GM12878 (cell line): ENCODE measurements around the gene THBS3. TPM values are rescaled to one million over a fixed set of nuclear protein-coding genes. Genes with fewer than 3 reads are reported as not detected.

ENCODE experiments used
- ATAC-seq: fragments of 200-7000 bp; cut with Tn5 transposase; 3 replicates; pipeline ENCODE4 v1.9.1; 2020; ENCODE audit warnings: mild to moderate bottlenecking, moderate library complexity
- BruUV-seq: library from RNA; stranded (reverse); fragments of 400-500 nt; replicated peaks from 2 replicates; lab custom pipeline; 2021; lab: Mats Ljungman, UMichigan
- CTCF ChIA-PET: fragments of 300-600 bp; sonication (Branson Sonifier 250); formaldehyde crosslinking; extraction: SDS; loops from one replicate; lab custom pipeline; 2021; ENCODE audit warnings: inconsistent platforms; lab: Yijun Ruan, JAX
- POLR2A ChIA-PET: fragments of 350-600 bp; formaldehyde crosslinking; extraction: SDS; loops from one replicate; lab custom pipeline; 2021; ENCODE audit warnings: inconsistent platforms; lab: Charles Lee
- RAD21 ChIA-PET: fragments of 300-600 bp; sonication (Branson Sonifier 250); formaldehyde crosslinking; loops from one replicate; lab custom pipeline; 2023; ENCODE audit warnings: antibody characterized with exemption; ENCODE audit not compliant: unreplicated experiment; lab: Charles Lee
- SMC1A ChIA-PET: fragments of 300-600 bp; sonication (Branson Sonifier 250); formaldehyde crosslinking; loops from one replicate; lab custom pipeline; 2023; ENCODE audit not compliant: unreplicated experiment, uncharacterized antibody; lab: Charles Lee
- DNase-seq: peaks from one replicate; pipeline ENCODE4 v3.0.0-alpha.2; 2011; ENCODE audit warnings: low read depth, low spot score
- FAIRE-seq: peaks from 3 replicates; lab custom pipeline; 2011; peaks lifted over from hg19 to GRCh38; lab: Jason Lieb, UNC
- H2AFZ ChIP-seq: 2 replicates; pipeline ENCODE4 v1.6.0; 2011; ENCODE audit warnings: low read depth, low read length, control low read depth; ENCODE audit not compliant: control insufficient read depth
- H3K27ac ChIP-seq: 2 replicates; pipeline ENCODE4 v1.5.1; 2011; ENCODE audit warnings: control low read depth; ENCODE audit not compliant: control insufficient read depth, insufficient read depth
- H3K27me3 ChIP-seq, 2 experiments: replicated peaks in 1 of 2; 2 replicates each; pipeline versions ENCODE4 v1.6.0 to v1.6.1; 2011; ENCODE audit warnings: low read length in 1 of 2; ENCODE audit not compliant: control insufficient read depth in 2 of 2, insufficient read depth in 2 of 2
- H3K36me3 ChIP-seq, 2 experiments: 2 replicates each; pipeline ENCODE4 v1.5.1; 2011; ENCODE audit warnings: low read length in 1 of 2; ENCODE audit not compliant: control insufficient read depth in 2 of 2, insufficient read depth in 2 of 2
- H3K4me1 ChIP-seq: 2 replicates; pipeline ENCODE4 v1.6.1; 2011; ENCODE audit warnings: mild to moderate bottlenecking, low read length, moderate library complexity, mixed read lengths; ENCODE audit not compliant: control insufficient read depth, insufficient read depth
- H3K4me2 ChIP-seq: 2 replicates; pipeline ENCODE4 v1.6.0; 2011; ENCODE audit warnings: control low read depth; ENCODE audit not compliant: control insufficient read depth, insufficient read depth
- H3K4me3 ChIP-seq: fragments of 200-600 bp; sonication (generic); 2 replicates; pipeline ENCODE4 v1.5.1; 2016
- H3K79me2 ChIP-seq: 2 replicates; pipeline ENCODE4 v1.6.0; 2011; ENCODE audit warnings: low read length; ENCODE audit not compliant: control insufficient read depth, insufficient read depth
- H3K9ac ChIP-seq: 2 replicates; pipeline ENCODE4 v1.8.0; 2011; ENCODE audit warnings: low read length, control low read depth, mixed read lengths; ENCODE audit not compliant: control insufficient read depth, insufficient read depth
- H3K9me3 ChIP-seq: replicated peaks from 3 replicates; pipeline ENCODE4 v1.5.1; 2011; ENCODE audit warnings: mild to moderate bottlenecking, low read length; ENCODE audit not compliant: control insufficient read depth, insufficient read depth
- H4K20me1 ChIP-seq: 2 replicates; pipeline ENCODE4 v1.6.0; 2011; ENCODE audit not compliant: control insufficient read depth, insufficient read depth
- ASH2L ChIP-seq: fragments of 300-600, 200-600 bp; sonication (generic); IDR thresholded peaks from 2 replicates; pipeline ENCODE4 v1.6.1; 2017; ENCODE audit warnings: low read depth, mild to moderate bottlenecking, borderline replicate concordance
- ATF7 ChIP-seq: fragments of 450-650 bp; IDR thresholded peaks from 2 replicates; pipeline ENCODE4 v1.6.1; 2016; ENCODE audit warnings: low read depth, mild to moderate bottlenecking
- KLF5 ChIP-seq: fragments of 450-650 bp; IDR thresholded peaks from 2 replicates; pipeline ENCODE4 v1.6.1; 2014; ENCODE audit warnings: mild to moderate bottlenecking; ENCODE audit not compliant: partially characterized antibody
- MEF2A ChIP-seq: IDR thresholded peaks from 2 replicates; pipeline ENCODE4 v1.6.1; 2011; ENCODE audit warnings: low read depth, mild to moderate bottlenecking, low read length, moderate library complexity; ENCODE audit not compliant: insufficient read depth
- MYB ChIP-seq: fragments of 150-350 bp; IDR thresholded peaks from 2 replicates; pipeline ENCODE4 v1.6.1; 2014; ENCODE audit warnings: mild to moderate bottlenecking, low read depth, low read length, borderline replicate concordance
- NFYA ChIP-seq: IDR thresholded peaks from 2 replicates; pipeline ENCODE4 v1.6.1; 2011; ENCODE audit warnings: low read depth, mild to moderate bottlenecking, low read length, improper control_type of control experiment, borderline replicate concordance
- RBBP5 ChIP-seq: fragments of 200-600 bp; sonication (generic); conservative IDR thresholded peaks from 2 replicates; pipeline ENCODE4 v1.6.1; 2016
- SRF ChIP-seq, 2 experiments: IDR thresholded peaks; 2 replicates each; pipeline ENCODE4 v1.6.1; 2011; ENCODE audit warnings: low read depth in 2 of 2, low read length in 2 of 2, mild to moderate bottlenecking in 1 of 2, moderate library complexity in 1 of 2
- TARDBP ChIP-seq: IDR thresholded peaks from 2 replicates; pipeline ENCODE4 v1.6.1; 2016; ENCODE audit warnings: borderline replicate concordance
- TCF3 ChIP-seq: IDR thresholded peaks from 2 replicates; pipeline ENCODE4 v1.6.1; 2012; ENCODE audit warnings: low read depth, mild to moderate bottlenecking, low read length, borderline replicate concordance; ENCODE audit not compliant: insufficient read depth
- WGBS: methylation state at CpG from one replicate; pipeline ENCODE4 v1.1.6; 2016; ENCODE audit warnings: low lambda C conversion rate; ENCODE audit not compliant: insufficient replicate concordance, insufficient coverage; ENCODE audit errors: missing lambda C conversion rate; 5-methylcytosine and 5-hydroxymethylcytosine counted together
- in situ Hi-C: fragments of 300-500 bp; cut with MboI; formaldehyde crosslinking; loops from 9 replicates; pipeline ENCODE4 v1.14.3; 2018; ENCODE audit warnings: mixed read lengths
- intact Hi-C: fragments of 100-400 bp; cut with micrococcal nuclease; formaldehyde crosslinking; loops from one replicate; pipeline ENCODE4 v1.14.2; 2022; ENCODE audit not compliant: unreplicated experiment
- polyA plus RNA-seq, 11 experiments: library from polyadenylated mRNA; depleted of rRNA in 4 of 11; unstranded in 6 of 11; stranded (reverse) in 5 of 11; fragments of >200 nt; fragmentation: Nextera tagmentation in 4 of 11; fragmentation: Illumina TruSeq in 1 of 11; extraction: Ambion mirVana in 4 of 11; extraction: Trizol in 1 of 11; gene quantifications; 1 replicate in 1 of 11; 2 replicates in 10 of 11; pipeline versions ENCODE4 v1.2.1 to v1.2.3, GENCODE V29; 2011 to 2016; ENCODE audit warnings: inconsistent platforms in 2 of 11, missing spikeins in 2 of 11, low read depth in 1 of 11
- total RNA-seq, 4 experiments: library from RNA; depleted of rRNA in 3 of 4; stranded (reverse); fragments of >200 nt in 3 of 4; fragmentation: Illumina TruSeq in 1 of 4; extraction: Trizol in 1 of 4; gene quantifications; 2 replicates each; pipeline versions ENCODE4 v1.2.1 to v1.2.3, GENCODE V29; 2013 to 2021
- TF ChIP-seq, protein P1 (sequence below): IDR thresholded peaks from 2 replicates; pipeline ENCODE4 v1.6.1; 2012; ENCODE audit warnings: mild to moderate bottlenecking, low read depth, low read length
- TF ChIP-seq, protein P2 (sequence below): fragments of 450-650 bp; IDR thresholded peaks from 2 replicates; pipeline ENCODE4 v1.6.1; 2017; ENCODE audit warnings: mild to moderate bottlenecking, moderate library complexity
- TF ChIP-seq, protein P3 (sequence below): IDR thresholded peaks from 2 replicates; pipeline ENCODE4 v1.6.1; 2011; ENCODE audit warnings: borderline replicate concordance, low read depth, mild to moderate bottlenecking, moderate library complexity, low read length; ENCODE audit not compliant: insufficient read depth, poor library complexity, severe bottlenecking

Gene THBS3
- total and polyA plus RNA-seq, 10 of the 15 experiments (the other 5 are each of a cell fraction or from before 2014, with no cell fraction given), result 0.66 to 3.6 (median 2.0) TPM

DNA sequence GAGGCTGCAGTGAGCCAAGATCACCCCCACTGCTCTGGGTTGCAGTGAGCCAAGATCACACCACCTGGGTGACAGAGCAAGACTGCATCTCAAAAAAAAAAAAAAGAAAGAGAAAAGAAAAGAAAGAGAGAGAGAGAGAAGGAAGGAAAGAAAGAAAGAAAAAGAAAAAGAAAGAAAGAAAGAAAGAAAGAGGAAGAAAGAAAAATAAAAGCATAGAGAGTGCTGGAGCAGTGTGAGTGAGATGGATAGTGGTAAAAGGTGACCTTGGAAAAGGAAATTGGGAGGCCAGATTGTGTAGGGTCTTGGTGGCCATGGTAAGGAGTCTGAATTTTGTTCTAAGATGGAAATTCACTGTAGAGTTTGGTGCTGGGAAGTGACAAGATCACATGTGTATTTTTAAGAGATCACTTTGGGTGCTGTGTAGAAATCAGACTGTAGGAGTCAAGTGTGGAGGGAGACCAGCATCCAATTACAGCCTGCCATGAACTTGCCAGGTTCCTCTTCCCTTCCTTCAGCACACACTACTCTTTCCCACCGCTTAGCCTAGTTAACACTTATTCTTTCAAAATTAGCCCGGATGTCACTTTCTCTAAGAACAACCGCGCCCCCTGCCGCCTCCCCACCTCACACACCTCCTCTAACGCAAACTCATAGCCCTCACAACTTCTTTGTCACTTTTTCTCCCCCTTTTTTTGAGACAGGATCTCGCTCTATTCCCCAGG lies 18.7 kb upstream of the THBS3 start:
- ChIA-PET SMC1A (interaction anchor here (0.5 to 6.7 kb wide), 9 partner anchors 15 to 53 kb away, joined by 3 to 89 read pairs (median 7); partner anchors contain the start of genes KRTCAP2, MTX1 and THBS3), POLR2A (interaction anchor here (0.8 to 6.9 kb wide), 9 partner anchors 16 to 82 kb away, joined by 3 to 84 read pairs (median 13); partner anchors contain the start of genes FDPS, KRTCAP2, MTX1 and THBS3), RAD21 (interaction anchor here (1.0 to 6.5 kb wide), 11 partner anchors 15 to 135 kb away, joined by 3 to 85 read pairs (median 4); partner anchors contain the start of genes KRTCAP2, MTX1 and THBS3), CTCF (interaction anchor here (0.6 to 7.0 kb wide), 18 partner anchors 11 to 277 kb away, joined by 3 to 154 read pairs (median 10); partner anchors contain the start of genes KRTCAP2, MTX1, SCAMP3 and THBS3)
- ATAC-seq, result peak; percentile 70
- Histone ChIP-seq H4K20me1 (no peaks in the 10 kb centered on the region), H3K27me3 (no peaks in the 10 kb centered on the region), H3K4me2 (peak overlapping the region; percentile 88), H3K9ac (peak overlapping the region; percentile 89), H3K79me2 (peaks cover 22% of the 10 kb centered on the region), H3K27ac (peak overlapping the region; percentile 96), H2AFZ (peak overlapping the region; percentile 75), H3K4me3 (peak overlapping the region; percentile 67), H3K36me3 (no peaks in the 10 kb centered on the region; a peak in 1 of 4 replicates), H3K4me1 (peaks cover 36% of the 10 kb centered on the region), H3K9me3 (no peaks in the 10 kb centered on the region)
- in situ Hi-C loops (no loop called here), intact Hi-C loops (loop anchor here (1.0 kb wide), 2 partner anchors 19 to 50 kb away; partner anchors contain the start of gene THBS3)
- 1% methylated on average over 7 of the region's 7 CpGs for WGBS
- BruUV-seq, result no TSS peak
- no peak for DNase-seq
- peak; percentile 80 for FAIRE-seq
- TF ChIP-seq ATF7 (peak; percentile 10; the same call in 1 of the 2 replicates), MEF2A (0 out of 2 replicates have a peak, but pooled peaks have one; percentile 23), ASH2L (no peak), RBBP5 (no peak), MYB (no peak), NFYA (no peak), KLF5 (no peak), SRF (IDR thresholded peaks at IDR 0.05; ENCODE audit: low read depth in 2 of 2, low read length in 2 of 2) (no peak), TARDBP (no peak), TCF3 (no peak)
- TF ChIP-seq, protein P1, sequence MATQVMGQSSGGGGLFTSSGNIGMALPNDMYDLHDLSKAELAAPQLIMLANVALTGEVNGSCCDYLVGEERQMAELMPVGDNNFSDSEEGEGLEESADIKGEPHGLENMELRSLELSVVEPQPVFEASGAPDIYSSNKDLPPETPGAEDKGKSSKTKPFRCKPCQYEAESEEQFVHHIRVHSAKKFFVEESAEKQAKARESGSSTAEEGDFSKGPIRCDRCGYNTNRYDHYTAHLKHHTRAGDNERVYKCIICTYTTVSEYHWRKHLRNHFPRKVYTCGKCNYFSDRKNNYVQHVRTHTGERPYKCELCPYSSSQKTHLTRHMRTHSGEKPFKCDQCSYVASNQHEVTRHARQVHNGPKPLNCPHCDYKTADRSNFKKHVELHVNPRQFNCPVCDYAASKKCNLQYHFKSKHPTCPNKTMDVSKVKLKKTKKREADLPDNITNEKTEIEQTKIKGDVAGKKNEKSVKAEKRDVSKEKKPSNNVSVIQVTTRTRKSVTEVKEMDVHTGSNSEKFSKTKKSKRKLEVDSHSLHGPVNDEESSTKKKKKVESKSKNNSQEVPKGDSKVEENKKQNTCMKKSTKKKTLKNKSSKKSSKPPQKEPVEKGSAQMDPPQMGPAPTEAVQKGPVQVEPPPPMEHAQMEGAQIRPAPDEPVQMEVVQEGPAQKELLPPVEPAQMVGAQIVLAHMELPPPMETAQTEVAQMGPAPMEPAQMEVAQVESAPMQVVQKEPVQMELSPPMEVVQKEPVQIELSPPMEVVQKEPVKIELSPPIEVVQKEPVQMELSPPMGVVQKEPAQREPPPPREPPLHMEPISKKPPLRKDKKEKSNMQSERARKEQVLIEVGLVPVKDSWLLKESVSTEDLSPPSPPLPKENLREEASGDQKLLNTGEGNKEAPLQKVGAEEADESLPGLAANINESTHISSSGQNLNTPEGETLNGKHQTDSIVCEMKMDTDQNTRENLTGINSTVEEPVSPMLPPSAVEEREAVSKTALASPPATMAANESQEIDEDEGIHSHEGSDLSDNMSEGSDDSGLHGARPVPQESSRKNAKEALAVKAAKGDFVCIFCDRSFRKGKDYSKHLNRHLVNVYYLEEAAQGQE, result no peak
- TF ChIP-seq, protein P2, sequence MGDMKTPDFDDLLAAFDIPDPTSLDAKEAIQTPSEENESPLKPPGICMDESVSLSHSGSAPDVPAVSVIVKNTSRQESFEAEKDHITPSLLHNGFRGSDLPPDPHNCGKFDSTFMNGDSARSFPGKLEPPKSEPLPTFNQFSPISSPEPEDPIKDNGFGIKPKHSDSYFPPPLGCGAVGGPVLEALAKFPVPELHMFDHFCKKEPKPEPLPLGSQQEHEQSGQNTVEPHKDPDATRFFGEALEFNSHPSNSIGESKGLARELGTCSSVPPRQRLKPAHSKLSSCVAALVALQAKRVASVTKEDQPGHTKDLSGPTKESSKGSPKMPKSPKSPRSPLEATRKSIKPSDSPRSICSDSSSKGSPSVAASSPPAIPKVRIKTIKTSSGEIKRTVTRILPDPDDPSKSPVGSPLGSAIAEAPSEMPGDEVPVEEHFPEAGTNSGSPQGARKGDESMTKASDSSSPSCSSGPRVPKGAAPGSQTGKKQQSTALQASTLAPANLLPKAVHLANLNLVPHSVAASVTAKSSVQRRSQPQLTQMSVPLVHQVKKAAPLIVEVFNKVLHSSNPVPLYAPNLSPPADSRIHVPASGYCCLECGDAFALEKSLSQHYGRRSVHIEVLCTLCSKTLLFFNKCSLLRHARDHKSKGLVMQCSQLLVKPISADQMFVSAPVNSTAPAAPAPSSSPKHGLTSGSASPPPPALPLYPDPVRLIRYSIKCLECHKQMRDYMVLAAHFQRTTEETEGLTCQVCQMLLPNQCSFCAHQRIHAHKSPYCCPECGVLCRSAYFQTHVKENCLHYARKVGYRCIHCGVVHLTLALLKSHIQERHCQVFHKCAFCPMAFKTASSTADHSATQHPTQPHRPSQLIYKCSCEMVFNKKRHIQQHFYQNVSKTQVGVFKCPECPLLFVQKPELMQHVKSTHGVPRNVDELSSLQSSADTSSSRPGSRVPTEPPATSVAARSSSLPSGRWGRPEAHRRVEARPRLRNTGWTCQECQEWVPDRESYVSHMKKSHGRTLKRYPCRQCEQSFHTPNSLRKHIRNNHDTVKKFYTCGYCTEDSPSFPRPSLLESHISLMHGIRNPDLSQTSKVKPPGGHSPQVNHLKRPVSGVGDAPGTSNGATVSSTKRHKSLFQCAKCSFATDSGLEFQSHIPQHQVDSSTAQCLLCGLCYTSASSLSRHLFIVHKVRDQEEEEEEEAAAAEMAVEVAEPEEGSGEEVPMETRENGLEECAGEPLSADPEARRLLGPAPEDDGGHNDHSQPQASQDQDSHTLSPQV, result no peak
- TF ChIP-seq, protein P3, sequence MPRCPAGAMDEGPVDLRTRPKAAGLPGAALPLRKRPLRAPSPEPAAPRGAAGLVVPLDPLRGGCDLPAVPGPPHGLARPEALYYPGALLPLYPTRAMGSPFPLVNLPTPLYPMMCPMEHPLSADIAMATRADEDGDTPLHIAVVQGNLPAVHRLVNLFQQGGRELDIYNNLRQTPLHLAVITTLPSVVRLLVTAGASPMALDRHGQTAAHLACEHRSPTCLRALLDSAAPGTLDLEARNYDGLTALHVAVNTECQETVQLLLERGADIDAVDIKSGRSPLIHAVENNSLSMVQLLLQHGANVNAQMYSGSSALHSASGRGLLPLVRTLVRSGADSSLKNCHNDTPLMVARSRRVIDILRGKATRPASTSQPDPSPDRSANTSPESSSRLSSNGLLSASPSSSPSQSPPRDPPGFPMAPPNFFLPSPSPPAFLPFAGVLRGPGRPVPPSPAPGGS, result no peak
